OCI-LY1 (cell line): Measurements from ENCODE around the gene MSRB3.

Source experiments
- H2AFZ ChIP-seq: fragments of 200-600 bp; sonication (generic), shearing (Covaris generic); 2 replicates; pipeline ENCODE4 v1.6.0; 2014; ENCODE audit warnings: antibody characterized with exemption, mild to moderate bottlenecking, low read length
- H3F3A ChIP-seq: fragments of 200-600 bp; sonication (generic), shearing (Covaris generic); 2 replicates; pipeline ENCODE4 v1.6.0; 2014; ENCODE audit warnings: mild to moderate bottlenecking, antibody characterized with exemption, low read length, moderate library complexity; ENCODE audit not compliant: insufficient read depth
- H3K27ac ChIP-seq: fragments of 200-600 bp; sonication (generic); 2 replicates; pipeline ENCODE4 v1.5.1; 2014; ENCODE audit warnings: low read length, mixed run types, mild to moderate bottlenecking, low read depth; ENCODE audit not compliant: poor library complexity, severe bottlenecking
- H3K27me3 ChIP-seq: fragments of 200-600 bp; sonication (generic); 2 replicates; pipeline ENCODE4 v1.6.0; 2014; ENCODE audit warnings: antibody characterized with exemption, mild to moderate bottlenecking, low read length, moderate library complexity; ENCODE audit not compliant: insufficient read depth
- H3K36me3 ChIP-seq: fragments of 200-600 bp; sonication (generic); 2 replicates; pipeline ENCODE4 v1.6.1; 2014; ENCODE audit warnings: mild to moderate bottlenecking, antibody characterized with exemption, low read length, moderate library complexity, mixed read lengths; ENCODE audit not compliant: insufficient read depth
- H3K4me1 ChIP-seq: fragments of 200-600 bp; sonication (generic); 2 replicates; pipeline ENCODE4 v1.5.1; 2014; ENCODE audit warnings: mild to moderate bottlenecking, low read length, moderate library complexity; ENCODE audit not compliant: insufficient read depth, severe bottlenecking
- H3K4me2 ChIP-seq: fragments of 200-600 bp; sonication (generic), shearing (Covaris generic); 2 replicates; pipeline ENCODE4 v1.6.1; 2014; ENCODE audit warnings: low read length
- H3K4me3 ChIP-seq: fragments of 200-600 bp; sonication (generic); 2 replicates; pipeline ENCODE4 v1.5.1; 2014; ENCODE audit warnings: low read length, low read depth, mild to moderate bottlenecking, mixed read lengths; ENCODE audit not compliant: poor library complexity, severe bottlenecking
- H3K79me2 ChIP-seq: fragments of 200-600 bp; shearing (Covaris generic); 2 replicates; pipeline ENCODE4 v1.6.1; 2016; ENCODE audit warnings: mixed run types, low read length, mixed read lengths; ENCODE audit not compliant: insufficient read depth
- H3K9ac ChIP-seq: fragments of 200-600 bp; sonication (generic), shearing (Covaris generic); 2 replicates; pipeline ENCODE4 v1.6.1; 2014; ENCODE audit warnings: mild to moderate bottlenecking, low read length, mixed read lengths
- H3K9me2 ChIP-seq: fragments of 200-600 bp; sonication (generic), shearing (Covaris generic); 2 replicates; pipeline ENCODE4 v1.6.1; 2014; ENCODE audit warnings: low read depth, mild to moderate bottlenecking, low read length, mixed read lengths
- H3K9me3 ChIP-seq: fragments of 200-600 bp; shearing (Covaris generic); 2 replicates; pipeline ENCODE4 v1.6.1; 2014; ENCODE audit warnings: low read length, mixed read lengths
- H4K20me1 ChIP-seq: fragments of 200-600 bp; sonication (generic), shearing (Covaris generic); 2 replicates; pipeline ENCODE4 v1.6.0; 2016; ENCODE audit warnings: mild to moderate bottlenecking, low read length; ENCODE audit not compliant: insufficient read depth
- CTCF ChIP-seq: fragments of 200-600 bp; sonication (generic), shearing (Covaris generic); IDR thresholded peaks from 2 replicates; pipeline ENCODE4 v1.5.1; 2017; ENCODE audit warnings: mild to moderate bottlenecking, antibody characterized with exemption, low read length, moderate library complexity, mixed read lengths
- EZH2 ChIP-seq: fragments of 200-600 bp; sonication (generic), shearing (Covaris generic); IDR thresholded peaks from 2 replicates; pipeline ENCODE4 v1.8.0; 2017; ENCODE audit warnings: borderline replicate concordance, mixed run types, mild to moderate bottlenecking, antibody characterized with exemption, low read length, moderate library complexity, mixed read lengths

MSRB3 gene

GRCh38 chr12:65300679-65301349 is 22.3 kb downstream of the MSRB3 start:
- Histone ChIP-seq H3K79me2 (no peaks in the 10 kb centered on the region), H3K4me2 (no peak overlapping the region), H3K36me3 (no peaks in the 10 kb centered on the region), H3K4me3 (no peak overlapping the region), H3K9me2 (no peaks in the 10 kb centered on the region), H3K9ac (no peak overlapping the region), H3K4me1 (no peaks in the 10 kb centered on the region), H3K27me3 (no peaks in the 10 kb centered on the region), H3F3A (no peaks in the 10 kb centered on the region), H3K9me3 (no peaks in the 10 kb centered on the region), H4K20me1 (no peaks in the 10 kb centered on the region), H2AFZ (no peak overlapping the region), H3K27ac (no peak overlapping the region)
- TF ChIP-seq EZH2 (no peak), CTCF (peak; percentile 24; the same call in 1 of the 2 replicates)

GRCh38 chr12:65302891-65303290 is 24.4 kb downstream of the MSRB3 start:
- H2AFZ ChIP-seq: no peak overlapping the region
- H3K36me3 ChIP-seq: no peaks in the 10 kb centered on the region
- no peak for TF ChIP-seq CTCF
- no peak for TF ChIP-seq EZH2
- H4K20me1 ChIP-seq: no peaks in the 10 kb centered on the region
- H3F3A ChIP-seq: no peaks in the 10 kb centered on the region
- no peak overlapping the region for H3K4me3 ChIP-seq
- H3K4me1 ChIP-seq: peaks cover under 1% of the 10 kb centered on the region
- H3K4me2 ChIP-seq: no peak overlapping the region
- H3K9me2 ChIP-seq: no peaks in the 10 kb centered on the region
- H3K9ac ChIP-seq: no peak overlapping the region
- H3K27ac ChIP-seq: no peak overlapping the region
- no peaks in the 10 kb centered on the region for H3K79me2 ChIP-seq
- H3K27me3 ChIP-seq: no peaks in the 10 kb centered on the region
- no peaks in the 10 kb centered on the region for H3K9me3 ChIP-seq

- Histone ChIP-seq H3K79me2 (no peaks in the 10 kb centered on the region), H4K20me1 (no peaks in the 10 kb centered on the region), H3K9me3 (no peaks in the 10 kb centered on the region), H3K4me3 (no peak overlapping the region), H3K27me3 (no peaks in the 10 kb centered on the region), H3K27ac (no peak overlapping the region), H3K36me3 (no peaks in the 10 kb centered on the region), H2AFZ (no peak overlapping the region), H3F3A (no peaks in the 10 kb centered on the region), H3K9ac (no peak overlapping the region), H3K4me1 (peaks cover 4% of the 10 kb centered on the region), H3K4me2 (no peak overlapping the region), H3K9me2 (no peaks in the 10 kb centered on the region)
- no peak for TF ChIP-seq CTCF
- TF ChIP-seq EZH2: no peak
Measured at GRCh38 chr12:65305346-65305950, 27.0 kb downstream of the MSRB3 start.
